ENCODE measurements around the gene TRIM5. TPM values are rescaled to one million over a fixed set of nuclear protein-coding genes. Genes with fewer than 3 reads are reported as not detected.
A peak's percentile ranks its signal among the peaks of the same experiment; 100 is the strongest.
"Not testable (repeated sequence)": the region's sequence is repeated elsewhere in the genome, so short reads cannot be mapped to it uniquely, and the experiment has no call there.

The TRIM5 gene
- total and polyA plus RNA-seq, 3 donors from 2014 or later: 8.8 to 16.2 (median 10.8) TPM

GRCh38 chr11:5696210-5696609, 11.3 kb upstream of the TRIM5 start:
- intact Hi-C loops (cut with DNase I; ENCODE audit: low total_unique reads): no loop called here
- no peaks in the 10 kb centered on the region for H3K27me3 ChIP-seq
- H3K36me3 ChIP-seq (ENCODE audit: low read depth, missing control alignments): no peaks in the 10 kb centered on the region
- no peak overlapping the region for H3K27ac ChIP-seq
- no peaks in the 10 kb centered on the region for H3K4me1 ChIP-seq
- H3K4me3 ChIP-seq: no peak overlapping the region
- 48 to 59% methylated on average over 2 of the region's 2 CpGs for WGBS, 2 donors
- no peak for TF ChIP-seq POLR2A (IDR thresholded peaks at IDR 0.05)
- TF ChIP-seq CTCF (IDR thresholded peaks at IDR 0.05): no peak
- no peaks in the 10 kb centered on the region for H3K9me3 ChIP-seq
- no peak for DNase-seq

GRCh38 chr11:5695580-5695979, 10.7 kb upstream of the TRIM5 start:
- 84 to 94% methylated on average over 1 of the region's 1 CpG for WGBS, 2 donors
- TF ChIP-seq CTCF (IDR thresholded peaks at IDR 0.05) (no peak), POLR2A (IDR thresholded peaks at IDR 0.05) (no peak)

GRCh38 chr11:5694642-5695041, 9.8 kb upstream of the TRIM5 start:
- 81 to 95% methylated on average over 1 of the region's 1 CpG for WGBS, 2 donors
- TF ChIP-seq POLR2A (IDR thresholded peaks at IDR 0.05): no peak
- TF ChIP-seq CTCF (IDR thresholded peaks at IDR 0.05): no peak
- Histone ChIP-seq H3K4me1 (no peaks in the 10 kb centered on the region), H3K27ac (no peak overlapping the region), H3K27me3 (no peaks in the 10 kb centered on the region), H3K9me3 (no peaks in the 10 kb centered on the region), H3K4me3 (no peak overlapping the region), H3K36me3 (ENCODE audit: low read depth, missing control alignments) (no peaks in the 10 kb centered on the region)
- intact Hi-C loops (cut with DNase I; ENCODE audit: low total_unique reads): no loop called here
- DNase-seq: no peak

More at GRCh38 chr11:5695580-5695979, 10.7 kb upstream of the TRIM5 start:
- Histone ChIP-seq H3K36me3 (ENCODE audit: low read depth, missing control alignments) (no peaks in the 10 kb centered on the region), H3K27ac (no peak overlapping the region), H3K27me3 (no peaks in the 10 kb centered on the region), H3K9me3 (no peaks in the 10 kb centered on the region), H3K4me3 (no peak overlapping the region), H3K4me1 (no peaks in the 10 kb centered on the region)
- no peak for DNase-seq
- intact Hi-C loops (cut with DNase I; ENCODE audit: low total_unique reads): no loop called here

GRCh38 chr11:5691964-5692361, 7.1 kb upstream of the TRIM5 start:
- no peak for DNase-seq
- Histone ChIP-seq H3K9me3 (no peaks in the 10 kb centered on the region), H3K4me1 (no peaks in the 10 kb centered on the region), H3K27ac (peak overlapping the region in 1 of 2 donors; percentile 97), H3K36me3 (ENCODE audit: low read depth, missing control alignments) (no peaks in the 10 kb centered on the region), H3K27me3 (no peaks in the 10 kb centered on the region), H3K4me3 (peak overlapping the region in 1 of 2 donors; percentile 4)
- 65 to 70% methylated on average over 3 of the region's 3 CpGs for WGBS, 2 donors
- intact Hi-C loops (cut with DNase I; ENCODE audit: low total_unique reads): no loop called here
- TF ChIP-seq POLR2A (IDR thresholded peaks at IDR 0.05) (no peak), CTCF (IDR thresholded peaks at IDR 0.05) (no peak)

- H3K4me1 ChIP-seq; intact Hi-C loops (cut with DNase I; ENCODE audit: low total_unique reads); DNase-seq; H3K9me3 ChIP-seq; H3K27me3 ChIP-seq; H3K36me3 ChIP-seq (ENCODE audit: low read depth, missing control alignments): not testable (repeated sequence)
- WGBS, 2 donors: 55 to 57% methylated on average over 12 of the region's 12 CpGs
- Histone ChIP-seq H3K27ac (peak overlapping the region; percentile 85 to 97), H3K4me3 (peak overlapping the region; percentile 38 to 51)
Observed at GRCh38 chr11:5691238-5691963, 6.5 kb upstream of the TRIM5 start.

Data from testis (tissue), 3 donors.